NCI-H82 treated with DMSO at 0.1 percent for 48 hours (cell line): ENCODE data around the gene DTNA.

Experiments
- DNase-seq: peaks from one replicate; lab custom pipeline; 2025; ENCODE audit not compliant: unreplicated experiment; lab: John Stamatoyannopoulos, UW

DTNA gene

GRCh38 chr18:34847408-34847807, 137.3 kb downstream of the DTNA start:
- no peak for DNase-seq

GRCh38 chr18:34848156-34848555, 138.1 kb downstream of the DTNA start:
- DNase-seq = no peak

GRCh38 chr18:34848695-34849094, 138.6 kb downstream of the DTNA start:
- DNase-seq = no peak

- no peak for DNase-seq
Measured at GRCh38 chr18:34857320-34857719, 147.2 kb downstream of the DTNA start.

- DNase-seq = no peak
Measured at GRCh38 chr18:34858188-34858587, 148.1 kb downstream of the DTNA start.

GRCh38 chr18:34859496-34859895, 149.4 kb downstream of the DTNA start:
- no peak for DNase-seq

- DNase-seq = no peak
Measured at GRCh38 chr18:34862561-34862960, 152.5 kb downstream of the DTNA start.

- DNase-seq = no peak
Measured at GRCh38 chr18:34863702-34864101, 153.6 kb downstream of the DTNA start.

- DNase-seq = no peak
Measured at GRCh38 chr18:34864836-34865497, 154.9 kb downstream of the DTNA start.

- no peak for DNase-seq
Measured at GRCh38 chr18:34866310-34866709, 156.2 kb downstream of the DTNA start.

GRCh38 chr18:34866739-34867138, 156.6 kb downstream of the DTNA start:
- no peak for DNase-seq

GRCh38 chr18:34867520-34867919, 157.4 kb downstream of the DTNA start:
- DNase-seq = peak; percentile 7

- DNase-seq = no peak
Measured at GRCh38 chr18:34870555-34871310, 160.6 kb downstream of the DTNA start.

GRCh38 chr18:34871435-34871834, 161.3 kb downstream of the DTNA start:
- no peak for DNase-seq

- DNase-seq = no peak
Measured at GRCh38 chr18:34872066-34872465, 162.0 kb downstream of the DTNA start.

GRCh38 chr18:34873986-34874580, 164.0 kb downstream of the DTNA start:
- DNase-seq = no peak

GRCh38 chr18:34875150-34875549, 165.1 kb downstream of the DTNA start:
- DNase-seq = no peak

GRCh38 chr18:34880403-34880802, 170.3 kb downstream of the DTNA start:
- no peak for DNase-seq

GRCh38 chr18:34880882-34881834, 171.1 kb downstream of the DTNA start:
- DNase-seq = no peak

GRCh38 chr18:34884436-34884835, 174.3 kb downstream of the DTNA start:
- no peak for DNase-seq

GRCh38 chr18:34886177-34886576, 176.1 kb downstream of the DTNA start:
- no peak for DNase-seq
